Chondrocyte (in vitro differentiated cells): ENCODE measurements around the gene TC2N. TPM values are rescaled to one million over a fixed set of nuclear protein-coding genes. Genes with fewer than 3 reads are reported as not detected.

ENCODE experiments used
- DNase-seq: peaks from one replicate; pipeline ENCODE4 v3.0.0; 2021; ENCODE audit warnings: mixed read lengths, low spot score
- H3K27ac Mint-ChIP-seq: one replicate; pipeline ENCODE4 v1.8.0; 2021; ENCODE audit warnings: mild to moderate bottlenecking, moderate library complexity, mixed read lengths; ENCODE audit not compliant: unreplicated experiment
- H3K27me3 Mint-ChIP-seq: 2 replicates; pipeline ENCODE4 v1.8.0; 2021; ENCODE audit warnings: low read depth, mixed read lengths
- H3K36me3 Mint-ChIP-seq: 2 replicates; pipeline ENCODE4 v1.8.0; 2021; ENCODE audit warnings: low read depth, mixed read lengths
- H3K4me1 Mint-ChIP-seq: 2 replicates; pipeline ENCODE4 v1.8.0; 2021; ENCODE audit warnings: low read depth, mild to moderate bottlenecking, mixed read lengths
- H3K4me3 Mint-ChIP-seq: one replicate; pipeline ENCODE4 v1.8.0; 2021; ENCODE audit warnings: mild to moderate bottlenecking, moderate library complexity, mixed read lengths; ENCODE audit not compliant: unreplicated experiment
- H3K9me3 Mint-ChIP-seq: 2 replicates; pipeline ENCODE4 v1.8.0; 2021; ENCODE audit warnings: low read depth, mixed read lengths
- total RNA-seq: library from RNA; stranded (reverse); gene quantifications from 3 replicates; pipeline ENCODE4 v1.2.1, GENCODE V29; 2021
- TF ChIP-seq, protein P1 (sequence below): fragments of 200-600 bp; sonication (generic); IDR thresholded peaks from 2 replicates; pipeline ENCODE4 v1.5.0; 2021; ENCODE audit warnings: antibody characterized with exemption, mild to moderate bottlenecking, moderate library complexity

The TC2N gene
- total RNA-seq, 1 donor from 2014 or later = 11.2 TPM

DNA sequence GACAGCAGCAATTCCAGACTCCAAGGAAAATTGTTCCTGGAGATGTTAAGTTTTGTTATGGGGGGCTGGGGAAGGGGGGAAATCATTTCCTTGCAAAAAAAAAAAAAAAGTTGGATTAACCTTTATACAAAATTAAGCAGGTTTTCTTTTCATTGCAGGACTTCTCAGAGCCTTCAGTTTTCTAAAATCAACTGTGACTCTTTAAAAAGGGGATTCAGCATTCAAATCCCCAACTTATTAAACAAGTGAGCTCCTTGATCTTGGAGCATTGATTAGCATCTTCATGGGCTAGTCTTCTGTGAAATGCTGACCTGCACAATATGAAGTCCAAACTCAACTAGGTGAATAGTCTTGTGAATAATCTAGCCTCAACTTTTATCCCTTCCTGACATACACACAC is 7.1 kb downstream of the TC2N start:
- peak overlapping the region; percentile 1 for H3K27ac Mint-ChIP-seq
- no peak for DNase-seq
- no peaks in the 10 kb centered on the region for H3K9me3 Mint-ChIP-seq
- H3K27me3 Mint-ChIP-seq = no peaks in the 10 kb centered on the region
- H3K4me1 Mint-ChIP-seq = peaks cover 52% of the 10 kb centered on the region
- TF ChIP-seq, protein P1, sequence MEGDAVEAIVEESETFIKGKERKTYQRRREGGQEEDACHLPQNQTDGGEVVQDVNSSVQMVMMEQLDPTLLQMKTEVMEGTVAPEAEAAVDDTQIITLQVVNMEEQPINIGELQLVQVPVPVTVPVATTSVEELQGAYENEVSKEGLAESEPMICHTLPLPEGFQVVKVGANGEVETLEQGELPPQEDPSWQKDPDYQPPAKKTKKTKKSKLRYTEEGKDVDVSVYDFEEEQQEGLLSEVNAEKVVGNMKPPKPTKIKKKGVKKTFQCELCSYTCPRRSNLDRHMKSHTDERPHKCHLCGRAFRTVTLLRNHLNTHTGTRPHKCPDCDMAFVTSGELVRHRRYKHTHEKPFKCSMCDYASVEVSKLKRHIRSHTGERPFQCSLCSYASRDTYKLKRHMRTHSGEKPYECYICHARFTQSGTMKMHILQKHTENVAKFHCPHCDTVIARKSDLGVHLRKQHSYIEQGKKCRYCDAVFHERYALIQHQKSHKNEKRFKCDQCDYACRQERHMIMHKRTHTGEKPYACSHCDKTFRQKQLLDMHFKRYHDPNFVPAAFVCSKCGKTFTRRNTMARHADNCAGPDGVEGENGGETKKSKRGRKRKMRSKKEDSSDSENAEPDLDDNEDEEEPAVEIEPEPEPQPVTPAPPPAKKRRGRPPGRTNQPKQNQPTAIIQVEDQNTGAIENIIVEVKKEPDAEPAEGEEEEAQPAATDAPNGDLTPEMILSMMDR = no peak
- peaks cover 31% of the 10 kb centered on the region for H3K36me3 Mint-ChIP-seq
- H3K4me3 Mint-ChIP-seq = no peak overlapping the region

DNA sequence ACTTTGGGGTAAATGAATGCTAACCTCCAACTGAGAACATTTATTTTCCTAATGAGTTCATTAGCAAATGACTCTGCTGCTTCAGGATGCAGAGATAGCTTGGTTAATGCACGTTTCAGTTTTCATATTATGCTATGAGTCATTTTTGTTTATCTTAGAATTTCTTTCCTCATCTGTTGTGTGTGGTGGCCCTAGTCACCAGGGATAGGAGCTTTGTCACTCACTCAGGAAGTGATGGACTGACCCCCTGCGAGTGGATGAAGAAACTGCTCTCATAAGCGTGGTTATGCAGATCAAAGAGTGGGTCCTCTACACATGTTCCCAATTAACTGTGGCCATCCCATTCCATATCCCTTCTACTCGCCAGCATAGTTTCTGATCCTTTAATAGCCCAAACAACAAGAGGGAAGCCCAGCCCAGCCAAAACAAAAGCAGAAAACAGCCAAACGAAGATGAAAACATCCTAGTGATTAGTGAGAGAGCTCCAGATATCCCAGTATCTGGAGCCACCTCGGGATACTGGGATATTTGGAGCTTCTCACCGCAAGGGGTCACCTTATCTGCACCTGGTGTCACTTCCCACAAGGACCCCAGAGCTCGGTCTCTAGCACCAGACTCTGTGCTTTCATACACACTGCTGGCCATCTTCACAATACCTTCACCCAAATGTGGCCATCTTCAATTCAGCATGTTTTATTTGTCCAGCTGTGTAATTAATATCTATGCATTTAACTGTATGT is 8.6 kb downstream of the TC2N start:
- peaks cover 26% of the 10 kb centered on the region for H3K36me3 Mint-ChIP-seq
- no peaks in the 10 kb centered on the region for H3K9me3 Mint-ChIP-seq
- H3K4me1 Mint-ChIP-seq = peaks cover 59% of the 10 kb centered on the region
- peak overlapping the region; percentile 38 for H3K27ac Mint-ChIP-seq
- TF ChIP-seq, protein P1 = peak; percentile 30
- no peak overlapping the region for H3K4me3 Mint-ChIP-seq
- DNase-seq = no peak
- H3K27me3 Mint-ChIP-seq = no peaks in the 10 kb centered on the region

DNA sequence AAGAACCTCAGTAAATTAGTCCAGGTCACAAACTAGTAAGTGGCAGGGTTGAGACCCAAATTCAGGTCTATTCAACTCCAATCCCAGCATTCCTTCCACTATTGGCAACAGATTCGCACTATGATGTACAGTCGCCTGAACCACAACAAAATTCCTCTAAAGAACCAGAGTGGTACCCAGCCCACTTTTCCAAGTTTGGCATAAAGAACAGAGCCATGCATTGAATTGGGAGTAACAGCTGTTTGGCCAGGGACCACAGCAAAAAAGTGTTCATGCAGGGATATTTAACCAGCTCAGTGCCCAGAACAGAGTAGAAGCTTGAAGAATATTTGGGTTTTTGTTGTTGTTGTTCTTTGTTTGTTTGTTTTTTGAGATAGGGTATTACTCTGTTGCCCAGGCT is 9.7 kb downstream of the TC2N start:
- Mint-ChIP-seq H3K4me3 (no peak overlapping the region), H3K4me1 (peaks cover 52% of the 10 kb centered on the region), H3K9me3 (no peaks in the 10 kb centered on the region), H3K27me3 (no peaks in the 10 kb centered on the region), H3K27ac (no peak overlapping the region), H3K36me3 (peaks cover 18% of the 10 kb centered on the region)
- TF ChIP-seq, protein P1 = no peak
- DNase-seq = no peak

DNA sequence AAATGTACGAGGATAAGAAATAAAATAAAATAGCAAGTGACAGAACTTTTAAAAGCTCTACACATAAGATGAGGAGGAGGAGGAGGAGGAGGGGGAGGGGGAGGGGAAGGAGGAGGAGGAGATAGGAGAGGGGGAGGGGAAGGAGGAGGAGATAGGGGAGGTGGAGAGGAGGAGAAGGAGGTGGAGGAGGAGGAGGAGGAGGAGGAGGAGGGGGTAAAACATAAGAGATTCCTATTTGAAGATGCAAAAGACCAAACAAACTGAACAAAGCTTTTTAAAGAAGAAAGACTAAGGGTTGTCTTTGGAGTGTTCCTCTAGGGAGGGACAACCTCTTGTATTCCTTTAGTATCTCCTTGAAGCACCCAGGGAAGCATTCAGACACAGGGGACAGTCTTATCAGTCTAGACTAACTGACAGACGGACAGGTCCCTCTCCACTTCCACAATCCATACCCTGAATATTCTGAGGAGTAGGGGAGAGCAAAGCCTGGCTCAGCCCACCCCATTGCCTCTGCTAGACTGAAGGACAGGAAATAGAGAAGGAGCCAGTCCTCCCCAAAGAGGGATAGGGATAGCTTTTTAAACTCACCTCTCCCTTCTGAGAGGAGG is 12.9 kb downstream of the TC2N start:
- DNase-seq = no peak
- Mint-ChIP-seq H3K27me3 (no peaks in the 10 kb centered on the region), H3K4me1 (peaks cover 43% of the 10 kb centered on the region), H3K4me3 (no peak overlapping the region), H3K36me3 (peaks cover 9% of the 10 kb centered on the region), H3K27ac (no peak overlapping the region), H3K9me3 (no peaks in the 10 kb centered on the region)
- TF ChIP-seq, protein P1 = no peak

DNA sequence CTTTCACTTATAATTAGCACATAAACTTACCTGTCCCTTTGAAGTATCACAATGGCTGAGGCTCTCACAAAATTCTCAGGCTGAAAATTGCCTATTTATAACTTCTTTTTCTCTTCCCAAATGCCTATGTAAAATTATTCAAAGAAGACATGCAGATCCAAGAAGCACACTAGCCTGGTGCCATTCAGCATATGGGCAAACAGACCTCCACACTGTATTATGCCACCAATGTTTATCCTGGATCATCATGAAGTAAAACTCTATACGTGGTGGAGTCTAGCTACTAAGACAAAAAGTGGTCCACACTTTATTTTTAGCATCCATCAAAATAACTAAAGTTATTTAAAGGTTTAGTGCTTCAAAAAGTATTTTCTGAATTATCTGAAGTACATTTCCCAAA is 15.8 kb downstream of the TC2N start:
- TF ChIP-seq, protein P1 = no peak
- H3K36me3 Mint-ChIP-seq = peaks cover 11% of the 10 kb centered on the region
- no peak for DNase-seq
- no peak overlapping the region for H3K27ac Mint-ChIP-seq
- no peaks in the 10 kb centered on the region for H3K9me3 Mint-ChIP-seq
- no peak overlapping the region for H3K4me3 Mint-ChIP-seq
- H3K4me1 Mint-ChIP-seq = peaks cover 27% of the 10 kb centered on the region
- no peaks in the 10 kb centered on the region for H3K27me3 Mint-ChIP-seq
